GM19455 (cell line): Measurements from ENCODE around the gene SLC12A3.
"Not testable (repeated sequence)": the region's sequence is repeated elsewhere in the genome, so short reads cannot be mapped to it uniquely, and the experiment has no call there.

Source experiments
- ATAC-seq: cut with Tn5 transposase; IDR thresholded peaks from one replicate; pipeline ENCODE4 v1.9.1; 2021; ENCODE audit not compliant: unreplicated experiment

The SLC12A3 gene

DNA sequence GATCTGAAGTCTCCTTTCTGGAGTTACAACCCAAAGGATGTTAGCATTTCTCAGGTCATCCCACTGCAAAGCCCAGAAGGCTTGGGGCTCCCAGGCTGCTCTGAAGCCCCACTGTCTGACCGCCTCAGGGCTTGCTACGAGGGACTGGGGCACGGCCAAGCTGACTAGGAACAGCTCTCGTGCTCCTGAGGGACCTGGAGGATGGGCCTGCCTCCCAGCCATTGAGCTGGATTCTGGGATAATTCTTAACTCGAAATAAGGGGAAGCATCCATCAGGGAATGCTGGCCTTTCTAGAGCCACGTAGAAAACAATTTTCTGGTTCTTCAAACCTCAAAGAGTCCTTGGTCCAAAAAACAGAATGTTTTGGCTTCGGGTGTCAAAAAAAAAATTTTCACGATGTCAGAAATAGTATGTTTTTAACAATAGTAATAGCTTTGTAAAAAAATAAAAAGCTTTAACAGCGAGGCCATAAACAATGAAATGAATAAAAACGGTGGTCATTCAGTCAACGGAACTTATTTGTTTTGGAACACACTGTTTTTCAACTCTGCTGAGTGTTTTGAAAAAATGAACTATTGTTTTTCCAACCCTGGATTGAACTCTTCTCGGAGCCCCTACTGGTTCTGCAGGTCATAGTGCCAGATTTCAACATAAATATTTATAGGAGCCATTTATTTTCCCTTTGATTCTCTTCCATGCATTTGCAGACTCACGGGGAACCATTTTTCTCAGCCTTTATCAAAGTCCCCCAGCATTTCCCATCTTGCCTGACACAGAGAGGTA is 50.5 kb downstream of the SLC12A3 start:
- no peak for ATAC-seq

DNA sequence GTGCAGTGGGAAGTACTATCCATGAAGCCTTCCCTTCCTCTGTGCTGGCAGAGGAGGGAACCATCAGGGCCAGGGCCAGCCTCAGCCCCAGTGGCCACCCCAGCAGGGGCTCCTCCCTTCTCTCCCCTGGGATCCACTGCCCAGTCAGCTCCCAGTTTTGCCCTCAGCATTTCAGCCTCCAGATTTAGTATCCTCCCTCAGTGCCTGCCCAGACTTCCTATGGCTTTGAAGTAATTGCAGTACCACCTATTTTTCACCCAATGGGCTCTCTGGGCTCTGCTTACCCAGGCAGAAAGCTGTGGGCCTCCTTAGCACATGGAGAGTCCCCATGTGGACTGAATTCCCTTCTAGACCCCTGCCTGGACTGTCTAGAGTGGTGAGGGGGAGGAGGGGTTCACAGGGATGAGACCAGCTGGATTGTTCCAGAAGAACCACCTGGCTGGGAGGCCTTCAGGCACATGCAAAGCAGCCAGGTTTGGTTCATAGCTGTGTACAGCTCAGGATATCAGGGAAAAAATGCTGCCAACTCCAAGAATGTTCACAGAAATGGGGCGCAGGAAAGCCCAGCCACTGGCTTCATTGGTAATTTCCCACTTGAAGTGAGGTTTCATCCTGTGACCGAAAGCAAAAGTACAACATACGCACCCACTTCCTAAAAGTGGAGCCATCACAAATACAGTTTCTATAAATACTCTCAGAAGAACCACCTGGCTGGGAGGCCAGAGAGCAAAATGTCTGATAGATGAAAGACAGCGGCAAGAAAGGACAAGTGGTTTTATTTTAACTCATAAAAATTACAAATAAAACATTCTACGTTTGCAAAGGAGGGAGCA is 51.8 kb downstream of the SLC12A3 start:
- peak; percentile 73 for ATAC-seq

DNA sequence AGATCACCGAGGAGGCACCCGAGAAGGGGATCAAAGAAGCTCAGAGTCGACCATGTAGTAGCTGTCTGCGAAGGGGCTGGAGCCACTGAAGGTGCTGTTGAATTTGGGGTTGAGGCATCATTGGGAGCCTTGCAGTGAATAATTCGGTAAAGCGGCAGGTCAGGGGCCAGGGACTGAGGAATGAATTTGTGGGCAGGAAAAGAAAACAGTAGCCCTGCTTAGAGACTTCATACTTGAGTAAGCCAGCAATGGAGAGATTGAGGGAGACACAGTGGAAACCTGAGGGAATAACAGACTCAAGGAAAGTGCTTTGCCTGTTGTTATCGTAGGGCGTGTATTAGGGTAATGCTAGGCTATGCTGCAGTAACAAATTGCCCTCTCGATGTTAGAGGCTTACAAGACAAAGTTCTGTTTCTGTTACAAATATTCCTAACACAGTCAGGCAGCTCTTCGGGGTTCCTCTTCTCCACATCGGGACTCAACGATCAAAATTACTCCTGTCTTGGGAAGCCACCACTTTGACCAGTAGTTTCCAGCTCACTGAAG is 53.5 kb downstream of the SLC12A3 start:
- no peak for ATAC-seq

- ATAC-seq, result no peak
Measured at GRCh38 chr16:56919099-56919800, 54.2 kb downstream of the SLC12A3 start.

DNA sequence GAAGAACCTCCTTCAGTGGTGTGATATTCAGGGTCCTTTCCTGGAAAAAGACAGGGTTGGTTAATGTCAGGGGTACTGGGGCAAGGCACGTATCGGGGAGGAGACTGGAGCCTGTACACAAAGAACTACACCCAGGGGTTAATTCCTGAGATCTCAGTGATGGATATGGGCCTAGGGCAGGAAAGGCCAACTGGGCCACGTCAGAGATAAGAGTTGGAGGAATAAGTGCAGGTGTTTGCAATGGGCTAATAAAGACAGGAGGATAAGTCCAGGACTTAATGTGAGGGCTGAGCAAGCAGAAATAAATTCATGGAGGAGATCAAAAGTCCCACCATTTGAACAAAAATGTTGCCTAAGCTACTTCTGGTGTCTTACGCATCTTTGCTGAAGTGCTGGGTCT is 56.6 kb downstream of the SLC12A3 start:
- no peak for ATAC-seq

- ATAC-seq, result no peak
Measured at GRCh38 chr16:56923481-56924091, 58.6 kb downstream of the SLC12A3 start.

- no peak for ATAC-seq
Measured at GRCh38 chr16:56927471-56927870, 62.5 kb downstream of the SLC12A3 start.

DNA sequence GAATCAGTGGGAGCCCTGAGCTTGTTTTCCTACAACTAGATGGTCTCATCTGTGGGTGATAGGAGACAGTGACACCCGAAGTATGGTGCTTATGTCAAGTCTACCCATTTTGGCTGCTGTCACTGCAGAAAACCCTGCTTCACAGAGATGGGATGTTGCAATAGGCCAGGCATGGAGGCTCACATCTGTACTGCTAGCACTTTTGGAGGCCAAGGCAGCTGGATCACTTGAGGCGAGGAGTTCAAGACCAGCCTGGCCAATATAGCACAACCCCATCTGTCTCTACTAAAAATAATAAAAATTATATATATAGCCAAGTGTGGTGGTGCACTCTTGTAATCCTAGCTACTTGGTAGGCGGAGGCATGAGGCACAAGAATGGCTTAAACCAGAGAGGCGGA is 64.6 kb downstream of the SLC12A3 start:
- ATAC-seq, result no peak

- ATAC-seq, result no peak
Measured at GRCh38 chr16:56930486-56931270, 65.7 kb downstream of the SLC12A3 start.

DNA sequence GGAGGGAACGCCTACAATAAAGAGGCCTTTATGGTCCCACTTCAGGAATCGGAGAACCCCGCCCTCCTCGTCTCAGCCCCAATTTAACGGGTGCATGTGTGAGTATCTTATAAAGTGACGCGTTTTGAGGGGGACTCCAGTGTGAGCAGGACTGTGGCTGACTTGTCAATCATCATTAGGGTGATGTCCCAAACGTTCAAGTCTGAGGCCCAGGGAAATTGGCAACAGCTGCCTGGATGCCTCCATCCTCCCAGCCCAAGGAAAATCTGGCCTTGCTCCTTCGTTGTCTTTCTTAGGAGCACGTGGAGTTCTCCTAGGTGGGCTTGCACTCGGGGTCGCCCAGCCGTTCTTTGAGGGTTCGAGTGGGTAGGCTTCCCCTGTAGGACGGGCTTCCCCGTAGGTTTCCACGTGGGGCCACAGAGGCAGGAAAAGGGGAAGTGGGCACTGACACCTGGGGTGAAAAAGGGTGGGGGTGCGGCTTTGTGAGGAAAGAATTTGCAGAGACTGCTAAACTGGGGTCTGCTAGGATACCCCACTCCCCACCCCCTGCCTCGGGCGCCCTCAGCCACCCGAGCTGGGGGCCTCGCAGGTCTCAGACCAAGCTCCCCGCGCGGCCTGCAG is 66.4 kb downstream of the SLC12A3 start:
- peak; percentile 43 for ATAC-seq

DNA sequence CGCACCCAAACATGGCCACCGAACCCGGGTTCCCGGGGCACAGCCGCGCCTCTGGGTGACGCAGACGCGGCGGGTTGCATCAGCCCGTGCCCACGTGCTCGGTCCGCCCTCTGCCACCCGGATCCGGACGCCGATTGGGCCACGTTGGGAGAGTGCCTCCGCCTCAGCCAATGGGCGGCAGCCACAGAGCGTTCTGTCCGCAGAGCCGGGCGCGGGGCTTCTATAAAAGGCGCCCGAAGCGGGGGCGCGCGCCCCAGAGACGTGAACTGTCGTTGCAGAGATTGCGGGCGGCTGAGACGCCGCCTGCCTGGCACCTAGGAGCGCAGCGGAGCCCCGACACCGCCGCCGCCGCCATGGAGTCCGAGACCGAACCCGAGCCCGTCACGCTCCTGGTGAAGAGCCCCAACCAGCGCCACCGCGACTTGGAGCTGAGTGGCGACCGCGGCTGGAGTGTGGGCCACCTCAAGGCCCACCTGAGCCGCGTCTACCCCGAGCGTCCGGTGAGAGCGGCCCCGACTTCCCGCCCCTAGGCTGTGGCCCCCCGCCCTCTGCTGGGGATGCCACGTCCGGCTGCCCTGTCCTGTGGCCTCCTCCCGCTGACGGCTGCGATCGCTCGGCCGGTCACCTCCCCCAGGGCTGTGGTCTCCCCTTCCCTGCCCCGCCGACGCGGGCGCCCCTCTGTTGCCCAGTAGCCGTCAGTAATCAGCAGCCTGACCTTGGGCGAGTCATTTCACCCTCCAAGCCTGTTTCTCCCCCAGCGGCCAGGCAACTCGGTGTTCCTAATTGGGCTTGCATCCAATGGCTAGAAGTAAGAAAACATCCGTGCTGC is 67.1 kb downstream of the SLC12A3 start, which contains the start of gene HERPUD1:
HERPUD1 (plus strand) TSS at position 251 of the 829 bp plus-strand sequence; CDS start at position 354, 103 bp downstream.
- ATAC-seq, result peak; percentile 84

GRCh38 chr16:56932721-56933619 is 68.0 kb downstream of the SLC12A3 start:
- ATAC-seq, result peak; percentile 6

DNA sequence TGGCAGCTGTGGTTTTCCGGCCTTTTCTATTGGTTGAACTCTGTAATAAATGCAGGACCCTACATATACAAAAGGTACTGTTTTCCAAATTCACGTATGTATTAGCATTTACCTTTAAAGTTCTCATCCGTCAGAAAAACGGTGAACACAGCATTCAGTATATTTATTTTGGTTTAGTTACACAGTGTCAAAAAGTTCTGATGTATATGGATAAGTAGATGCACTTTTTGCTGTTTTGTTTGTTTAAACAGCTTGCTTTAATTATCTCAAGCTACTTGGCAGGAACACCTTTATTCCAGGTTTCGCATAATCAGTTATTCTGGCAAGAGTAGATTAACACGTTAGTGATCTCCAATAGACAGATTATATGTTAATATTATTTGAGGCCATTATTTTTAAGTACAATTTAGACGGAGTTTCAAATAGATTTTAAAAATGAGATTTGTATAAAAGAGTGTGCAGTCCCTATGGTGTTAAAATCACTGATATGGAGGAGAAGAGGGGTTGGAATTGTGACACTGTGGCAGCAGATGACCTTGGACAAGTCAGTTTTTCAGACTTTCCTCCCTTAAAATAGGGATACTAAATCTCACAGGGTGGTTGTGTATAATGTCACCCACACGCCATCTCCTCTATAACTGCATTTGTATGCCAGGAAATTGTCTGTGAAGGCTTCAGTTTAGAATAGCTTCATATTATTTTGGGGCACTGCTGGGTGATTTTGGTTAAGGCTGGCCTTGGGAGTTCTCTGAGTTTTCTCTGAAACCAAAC is 69.0 kb downstream of the SLC12A3 start:
- ATAC-seq, result no peak

- not testable (repeated sequence) for ATAC-seq
Measured at GRCh38 chr16:56934599-56935145, 69.7 kb downstream of the SLC12A3 start.

GRCh38 chr16:56935201-56935600 is 70.2 kb downstream of the SLC12A3 start:
- no peak for ATAC-seq

- ATAC-seq, result no peak
Measured at GRCh38 chr16:56936491-56936890, 71.5 kb downstream of the SLC12A3 start.

- ATAC-seq, result no peak
Measured at GRCh38 chr16:56936950-56937349, 71.9 kb downstream of the SLC12A3 start.
